GM03348 (cell line): Measurements from ENCODE around the gene ATRN.

Experiments
- DNase-seq: peaks from one replicate; pipeline ENCODE4 v3.0.0; 2012; ENCODE audit warnings: low spot score

Gene ATRN

DNA sequence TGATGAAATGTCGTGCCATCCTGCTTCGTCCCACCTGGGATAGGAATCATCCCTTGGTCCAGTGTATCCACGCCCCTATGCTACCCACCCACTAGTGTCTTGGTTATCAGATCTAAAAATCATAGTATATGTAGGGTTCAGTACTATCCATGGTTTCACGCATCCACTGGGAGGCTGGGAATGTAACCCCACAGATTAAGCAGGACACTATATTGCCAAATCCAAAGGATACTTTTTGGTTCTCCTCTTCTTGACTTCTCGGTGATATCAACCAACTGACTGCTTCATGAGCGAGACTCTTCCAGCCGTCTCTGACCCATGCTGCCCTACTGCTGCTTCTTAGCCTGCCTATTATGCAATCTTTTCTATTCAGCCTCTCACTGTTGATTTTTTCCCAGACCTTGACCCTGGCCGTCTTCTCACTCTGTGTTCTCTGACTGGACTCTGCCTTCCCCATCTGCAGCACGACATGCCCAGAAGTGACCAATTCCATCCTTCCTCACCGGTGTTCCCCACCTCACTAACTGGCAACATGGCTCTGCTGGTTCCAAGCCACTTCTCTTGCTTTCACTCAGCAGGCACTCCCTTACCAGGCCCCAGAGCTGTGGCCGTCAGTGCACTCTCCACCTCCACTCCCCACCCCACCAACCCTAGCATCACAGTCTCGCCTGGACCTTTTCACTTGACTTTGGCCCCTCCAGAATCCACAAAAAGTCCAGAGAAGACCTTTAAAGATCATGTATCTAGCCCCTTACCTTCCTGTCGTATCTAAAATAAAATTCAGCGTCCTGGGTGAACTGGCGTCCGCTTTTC is 157.9 kb downstream of the ATRN start:
- no peak for DNase-seq

DNA sequence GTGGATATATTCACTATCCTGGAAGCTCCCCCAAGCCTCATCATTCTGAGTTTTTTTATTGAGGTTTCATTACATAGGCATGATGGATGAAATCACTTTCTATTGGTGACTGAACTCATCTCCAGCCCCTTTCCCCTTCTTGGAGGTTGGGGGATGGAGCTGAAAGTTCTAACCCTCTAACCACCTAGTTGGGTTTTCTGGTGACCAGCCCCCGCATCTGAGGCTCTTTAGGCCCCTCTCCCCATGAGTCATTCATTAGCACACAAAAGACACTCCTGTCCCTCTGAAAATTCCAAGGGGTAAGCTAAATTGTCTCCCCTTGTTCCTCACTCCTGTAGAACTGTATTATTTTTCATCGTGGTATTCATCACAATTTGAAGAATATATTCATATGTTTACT is 159.1 kb downstream of the ATRN start:
- DNase-seq = no peak

DNA sequence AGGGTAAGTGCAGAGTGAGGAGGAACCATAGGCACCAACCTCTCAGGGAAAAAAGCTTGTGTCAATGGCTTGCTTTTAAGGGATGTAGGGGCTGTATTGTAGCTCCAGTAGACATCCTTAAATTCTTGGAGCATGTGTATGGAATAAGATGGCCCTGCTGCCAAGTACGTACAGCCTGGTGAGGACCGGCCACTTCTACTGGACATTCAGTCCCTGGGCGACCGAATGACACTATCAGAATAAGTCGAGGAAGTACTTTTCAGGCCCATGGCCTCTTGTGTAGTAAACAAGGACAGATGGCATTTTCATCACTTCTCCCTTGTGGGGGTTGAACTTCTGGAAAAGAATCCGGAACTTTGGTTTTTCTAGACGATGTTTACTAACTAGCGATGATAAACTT is 159.6 kb downstream of the ATRN start:
- DNase-seq = no peak

DNA sequence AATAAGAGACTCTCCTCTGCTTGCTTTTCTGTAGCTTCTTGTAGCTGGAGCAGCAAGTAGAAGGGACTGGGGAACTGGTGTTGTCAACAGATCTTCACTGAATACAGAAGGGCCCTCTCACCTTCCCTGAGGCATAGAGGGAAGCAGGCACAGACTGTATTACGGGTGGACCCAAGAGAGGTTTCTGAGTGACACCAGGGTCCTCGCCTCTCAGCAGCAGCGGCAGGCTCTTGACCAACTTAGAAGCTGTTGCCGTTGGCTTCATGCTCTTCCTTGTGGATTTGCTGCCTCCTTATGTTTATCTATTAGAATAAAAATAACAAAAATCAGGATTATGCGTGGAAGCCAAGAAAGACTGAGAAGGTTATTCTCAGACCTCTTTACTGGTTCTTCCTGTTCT is 160.7 kb downstream of the ATRN start:
- no peak for DNase-seq

DNA sequence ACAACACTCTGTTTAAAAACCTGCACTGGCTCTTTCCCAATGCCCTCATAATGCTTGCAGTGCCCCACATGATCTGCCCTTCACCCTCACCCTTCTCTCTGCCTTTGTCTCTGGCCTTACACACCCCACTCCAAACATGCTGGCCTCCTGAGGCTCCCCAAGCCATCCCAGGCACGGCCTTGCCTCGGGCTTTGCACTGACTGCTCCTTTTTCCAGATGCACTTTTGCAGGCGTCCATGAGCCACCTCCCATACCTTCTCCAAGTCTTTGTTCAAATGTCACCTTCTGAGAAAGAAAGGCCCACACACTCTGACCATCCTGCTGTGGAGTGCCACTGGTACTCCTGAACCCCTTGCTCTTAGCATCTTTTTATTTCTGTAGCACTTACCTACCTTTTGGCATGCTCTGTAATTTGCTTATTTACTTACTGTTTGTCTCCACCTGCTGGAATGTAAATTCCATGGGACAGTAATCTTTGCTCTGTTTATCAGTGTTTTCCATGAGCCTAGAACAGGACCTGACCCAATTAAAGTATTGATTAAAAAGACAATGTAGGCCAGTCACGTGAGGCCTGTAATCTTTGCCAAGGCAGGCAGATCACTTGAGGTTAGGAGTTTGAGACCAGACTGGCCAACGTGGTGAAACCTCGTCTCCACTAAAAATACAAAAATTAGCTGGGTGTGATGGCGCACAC is 161.6 kb downstream of the ATRN start:
- no peak for DNase-seq

DNA sequence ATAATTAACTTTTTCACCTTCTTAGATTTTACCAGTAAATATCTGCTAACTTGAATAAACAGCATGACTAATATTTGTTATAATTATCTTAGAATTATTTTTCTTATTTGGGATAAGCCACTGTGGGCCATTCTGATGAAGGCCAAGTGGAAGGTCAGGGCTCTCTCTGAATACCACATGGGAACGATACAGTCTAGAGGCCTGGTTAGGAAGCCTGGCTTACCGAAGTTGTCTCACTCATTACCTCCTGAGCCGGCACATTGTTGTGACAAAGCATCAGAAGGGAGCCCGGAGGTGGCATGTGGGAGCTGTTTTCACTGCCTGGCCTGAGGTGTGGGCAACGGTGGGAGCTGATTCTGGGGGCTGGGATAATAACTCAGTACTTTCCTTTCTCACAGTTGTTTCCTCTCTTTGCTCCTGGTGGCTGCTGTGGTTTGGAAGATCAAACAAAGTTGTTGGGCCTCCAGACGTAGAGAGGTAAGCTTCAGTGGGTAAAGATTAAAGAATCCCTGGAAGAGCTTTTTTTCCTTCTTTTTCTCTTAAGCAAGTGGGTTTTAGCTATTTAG is 163.2 kb downstream of the ATRN start:
- no peak for DNase-seq

DNA sequence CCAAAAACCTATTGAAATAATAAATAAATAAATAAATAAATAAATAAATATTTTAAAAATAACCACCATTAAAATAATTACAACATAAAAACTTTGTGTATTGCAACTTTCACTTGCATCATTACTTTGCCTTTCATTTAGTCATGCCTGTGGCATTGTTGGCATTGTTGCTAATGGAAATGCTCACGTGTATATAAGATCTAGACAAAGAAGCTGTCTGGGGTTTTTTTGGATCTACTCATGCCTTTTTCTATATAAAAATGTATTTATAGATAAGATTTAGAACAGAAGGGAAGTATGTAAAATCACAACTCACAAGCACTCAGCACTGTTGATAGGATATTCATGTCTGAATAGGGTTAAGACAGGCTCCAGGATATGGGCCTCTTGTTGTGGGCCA is 164.5 kb downstream of the ATRN start:
- DNase-seq = no peak

DNA sequence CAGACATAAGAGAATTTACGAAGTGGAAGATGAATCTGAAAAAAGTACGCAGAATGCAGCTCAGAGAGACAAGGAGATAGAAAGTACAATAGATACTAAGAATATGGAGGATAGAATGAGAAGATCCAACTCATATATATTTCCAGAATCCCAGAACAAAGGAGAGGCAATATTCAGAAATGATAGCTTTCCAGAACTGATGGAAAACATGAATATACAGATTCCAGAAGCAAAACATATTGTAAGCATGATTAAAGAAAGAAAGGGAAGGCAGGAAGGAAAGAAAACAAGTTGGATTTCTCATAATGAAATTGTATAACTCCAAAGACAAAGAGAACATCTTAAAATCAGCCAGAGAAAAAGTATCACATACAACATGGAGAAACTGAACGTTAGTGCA is 169.4 kb downstream of the ATRN start:
- no peak for DNase-seq

DNA sequence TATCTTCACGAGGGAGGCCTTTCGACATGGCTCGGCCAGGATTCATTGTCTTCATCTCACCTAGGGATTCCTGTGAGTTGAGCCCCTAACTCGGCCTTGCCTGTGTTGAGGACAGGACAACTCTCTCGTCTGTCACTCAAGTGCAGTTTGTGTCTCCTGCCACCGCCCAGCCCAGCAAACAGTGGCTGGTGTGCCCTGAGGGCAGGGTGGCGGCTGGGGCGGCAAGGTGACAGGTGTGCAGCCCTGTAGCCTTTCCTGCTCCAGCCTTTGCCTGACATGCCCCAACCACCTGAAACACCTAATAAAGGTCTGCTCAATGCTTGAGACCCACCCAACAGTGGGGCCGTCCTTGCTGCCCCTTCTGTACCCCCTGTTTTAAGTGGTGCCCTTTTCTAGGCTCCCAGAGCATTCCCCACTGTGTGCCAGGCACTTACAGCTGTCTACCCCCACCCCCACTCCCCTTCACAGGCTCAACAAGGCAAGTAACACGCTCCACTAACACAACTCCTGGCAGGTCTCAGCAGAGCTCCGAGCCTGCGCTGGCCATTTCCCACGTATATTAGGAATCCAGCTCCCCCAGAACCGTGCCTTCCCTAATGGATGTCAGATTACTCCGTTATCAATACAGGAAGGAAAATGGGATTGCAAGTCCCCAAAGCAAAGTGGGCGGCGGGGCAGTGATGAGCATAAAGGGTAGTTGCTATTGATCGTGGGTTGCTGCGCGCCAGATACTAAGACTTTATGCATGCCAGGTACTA is 174.7 kb downstream of the ATRN start:
- no peak for DNase-seq

DNA sequence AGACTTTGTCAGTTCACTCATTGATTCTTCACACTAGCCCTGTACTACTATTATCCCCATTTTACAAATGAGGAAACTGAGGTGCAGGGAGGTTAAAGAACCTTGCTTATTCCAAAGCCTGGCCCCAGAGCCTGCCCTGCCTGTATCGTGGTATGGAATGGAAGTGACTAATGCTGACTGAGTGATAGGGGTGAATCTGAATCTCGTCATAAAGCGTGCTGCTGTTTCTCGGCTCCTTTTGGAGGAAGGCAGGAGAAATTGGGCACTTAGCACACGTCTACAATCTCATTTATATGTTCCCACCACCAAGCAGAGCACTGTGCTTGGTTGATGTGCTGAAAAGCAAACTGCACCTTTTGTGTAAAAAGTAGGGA is 175.2 kb downstream of the ATRN start:
- no peak for DNase-seq

DNA sequence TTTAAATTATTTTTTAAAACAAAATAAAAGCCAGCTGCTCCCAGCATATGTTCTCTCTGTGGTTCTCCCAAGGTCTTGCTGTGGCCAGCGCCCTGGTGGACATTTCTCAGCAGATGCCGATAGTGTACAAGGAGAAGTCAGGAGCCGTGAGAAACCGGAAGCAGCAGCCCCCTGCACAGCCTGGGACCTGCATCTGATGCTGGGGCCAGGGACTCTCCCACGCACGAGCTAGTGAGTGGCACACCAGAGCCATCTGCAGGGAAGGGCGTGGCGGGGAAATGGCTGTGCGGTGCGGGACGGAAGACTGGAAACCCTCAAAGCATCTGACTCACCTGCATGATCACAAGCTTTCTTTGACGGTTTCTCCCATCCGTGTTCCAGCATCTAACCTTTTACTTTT is 175.8 kb downstream of the ATRN start:
- DNase-seq = no peak

DNA sequence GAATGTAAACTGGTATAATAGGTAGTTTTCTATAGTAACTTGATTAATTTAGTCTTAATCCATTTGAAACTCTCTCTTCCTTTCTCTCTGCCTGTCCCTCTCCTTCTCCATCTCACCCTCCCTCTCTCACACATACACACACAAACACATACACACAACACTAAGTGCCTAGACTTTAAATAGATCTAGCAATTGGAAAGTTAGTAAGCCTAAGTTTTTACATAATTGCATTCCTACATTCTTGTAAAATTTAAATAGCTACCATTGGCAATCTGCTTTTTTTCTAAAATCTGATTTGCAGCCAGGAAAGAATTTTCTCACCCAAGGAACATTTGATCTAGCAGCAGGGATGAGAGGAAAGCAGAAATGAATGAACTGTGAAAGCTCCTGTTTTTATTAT is 176.7 kb downstream of the ATRN start:
- no peak for DNase-seq

DNA sequence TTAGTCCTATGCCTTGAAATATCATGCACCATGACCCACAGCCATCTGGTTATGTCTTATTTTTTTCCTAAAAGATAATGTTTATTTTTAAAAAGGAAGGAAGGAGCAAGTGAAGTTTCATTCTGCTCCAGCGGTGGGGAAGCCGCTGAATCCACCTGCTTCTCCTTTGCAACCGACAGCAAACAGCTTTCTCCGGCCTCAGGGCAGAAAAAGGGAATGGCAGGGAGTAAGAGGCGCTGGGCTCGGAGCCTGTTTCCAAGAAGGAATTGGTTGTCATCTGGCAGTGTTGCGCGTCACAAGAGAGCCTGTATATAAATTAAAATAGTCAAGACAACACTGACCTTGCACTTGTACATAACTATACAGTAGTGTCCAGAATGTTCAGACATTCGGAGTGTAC is 178.1 kb downstream of the ATRN start:
- DNase-seq = no peak

DNA sequence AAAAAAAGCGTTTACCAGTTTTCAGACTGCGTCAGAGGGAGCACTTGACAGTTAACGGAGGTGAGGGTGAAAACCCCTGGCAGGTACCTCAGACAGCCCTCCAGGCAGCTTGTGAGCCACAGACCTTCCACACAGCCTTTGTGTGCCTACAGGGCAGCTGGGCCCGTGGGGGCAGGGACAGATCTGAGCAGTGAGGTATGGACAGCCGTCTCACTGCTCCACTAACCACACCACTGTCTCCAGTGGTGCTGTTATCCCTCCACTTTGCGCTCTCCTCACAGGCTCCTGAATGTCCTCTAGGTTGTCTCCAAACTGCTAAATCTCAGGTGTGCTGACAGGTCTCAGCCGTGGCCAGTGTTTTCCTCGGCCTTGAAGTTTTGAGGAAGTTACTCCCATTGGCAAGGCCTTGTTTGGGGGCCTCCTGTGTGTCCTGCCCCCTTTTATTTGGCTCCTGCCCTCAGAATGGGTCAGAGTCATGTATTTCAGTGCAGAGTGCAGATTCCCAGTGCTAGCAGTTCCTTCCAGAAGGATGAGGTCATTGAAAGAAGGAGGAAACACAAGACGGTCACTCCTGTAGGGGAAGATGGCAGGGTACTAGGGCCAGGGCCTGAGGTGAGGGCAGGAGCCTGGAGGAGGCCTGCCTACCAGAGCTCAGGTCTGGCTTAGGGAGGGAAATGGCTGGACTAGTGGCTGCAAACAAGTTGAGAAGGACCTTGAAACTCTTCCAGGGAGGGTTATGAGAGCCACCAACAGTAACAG is 180.6 kb downstream of the ATRN start:
- DNase-seq = no peak

DNA sequence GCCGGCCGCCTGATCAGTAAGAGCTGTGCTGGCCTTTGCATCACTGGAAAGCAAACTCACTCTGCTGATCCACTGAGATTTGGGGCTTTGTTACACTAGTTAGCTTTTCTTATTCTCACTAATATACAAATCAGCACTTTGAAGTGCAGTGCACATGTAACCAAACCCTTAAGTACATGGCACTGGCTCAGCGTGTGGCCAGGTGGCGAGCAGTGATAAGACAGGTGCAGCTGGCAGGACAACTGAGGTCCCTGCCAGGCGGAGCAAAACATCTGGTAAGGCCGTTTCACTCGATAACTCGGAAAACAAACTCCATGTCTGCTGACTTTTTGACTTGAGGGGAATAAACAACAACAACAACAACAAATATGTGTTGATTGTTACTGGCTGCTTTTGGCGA is 181.4 kb downstream of the ATRN start:
- DNase-seq = no peak

DNA sequence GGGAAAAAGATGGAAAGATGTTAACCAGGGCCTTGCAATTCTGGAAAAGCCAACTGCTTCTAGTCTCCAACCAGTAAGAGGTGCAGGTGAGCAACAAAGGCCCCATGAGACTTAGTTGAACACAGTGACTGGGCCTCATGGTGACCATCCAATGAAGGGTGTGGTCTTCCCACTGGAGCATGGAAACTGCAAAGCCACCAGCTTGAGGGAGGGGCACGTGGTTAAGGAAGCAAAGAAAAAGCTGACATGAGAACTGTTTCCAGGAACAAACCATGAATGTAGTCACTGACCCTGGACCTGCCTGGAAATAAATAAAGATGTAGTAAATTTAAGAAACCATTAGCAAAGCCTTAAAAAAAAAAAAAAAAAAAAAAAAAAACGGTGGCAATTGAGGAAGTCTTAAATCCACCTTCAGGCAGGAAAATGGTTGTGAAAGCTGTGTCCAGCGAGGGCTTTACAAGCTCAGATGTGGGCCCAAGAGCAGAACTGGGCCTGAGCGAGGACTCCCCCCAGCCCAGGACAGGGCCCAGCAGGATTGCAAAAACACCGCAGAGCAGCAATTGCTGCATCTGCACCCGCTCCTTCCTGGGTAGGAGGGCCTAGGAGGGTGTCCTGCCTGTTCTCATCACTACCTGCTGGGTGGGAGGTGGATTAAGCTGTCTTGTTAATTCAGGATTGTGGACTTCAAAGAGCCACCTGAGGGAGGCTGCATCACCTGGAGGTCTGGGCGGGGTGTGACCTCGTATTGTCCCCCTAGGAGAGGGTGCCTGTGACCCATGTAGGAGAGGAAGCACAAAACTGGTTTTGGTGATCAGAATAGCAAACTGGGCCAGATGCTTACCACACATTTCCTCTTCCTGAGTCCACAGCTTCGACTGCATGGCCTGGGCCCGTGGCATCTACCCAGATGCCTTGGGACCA is 182.1 kb downstream of the ATRN start:
- no peak for DNase-seq

DNA sequence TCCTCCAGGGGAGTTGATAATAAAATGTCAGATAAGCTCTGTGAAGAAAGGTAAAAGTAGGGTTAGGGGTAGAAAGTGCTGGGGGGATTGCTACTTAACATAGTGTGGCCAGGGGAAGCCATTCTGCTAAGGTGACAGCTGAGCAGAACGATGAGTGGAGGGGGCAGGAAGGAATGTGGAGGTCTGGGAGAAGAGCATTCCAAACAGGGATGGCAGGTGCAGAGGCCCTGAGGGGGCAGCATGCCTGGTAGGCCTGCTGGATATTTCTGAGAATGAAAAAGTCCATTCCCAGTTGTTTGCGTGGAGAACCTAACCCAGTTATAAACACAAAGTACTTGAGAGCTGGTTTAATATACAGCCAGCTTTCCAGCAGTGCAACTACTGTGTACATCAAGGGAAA is 183.1 kb downstream of the ATRN start:
- DNase-seq = no peak

DNA sequence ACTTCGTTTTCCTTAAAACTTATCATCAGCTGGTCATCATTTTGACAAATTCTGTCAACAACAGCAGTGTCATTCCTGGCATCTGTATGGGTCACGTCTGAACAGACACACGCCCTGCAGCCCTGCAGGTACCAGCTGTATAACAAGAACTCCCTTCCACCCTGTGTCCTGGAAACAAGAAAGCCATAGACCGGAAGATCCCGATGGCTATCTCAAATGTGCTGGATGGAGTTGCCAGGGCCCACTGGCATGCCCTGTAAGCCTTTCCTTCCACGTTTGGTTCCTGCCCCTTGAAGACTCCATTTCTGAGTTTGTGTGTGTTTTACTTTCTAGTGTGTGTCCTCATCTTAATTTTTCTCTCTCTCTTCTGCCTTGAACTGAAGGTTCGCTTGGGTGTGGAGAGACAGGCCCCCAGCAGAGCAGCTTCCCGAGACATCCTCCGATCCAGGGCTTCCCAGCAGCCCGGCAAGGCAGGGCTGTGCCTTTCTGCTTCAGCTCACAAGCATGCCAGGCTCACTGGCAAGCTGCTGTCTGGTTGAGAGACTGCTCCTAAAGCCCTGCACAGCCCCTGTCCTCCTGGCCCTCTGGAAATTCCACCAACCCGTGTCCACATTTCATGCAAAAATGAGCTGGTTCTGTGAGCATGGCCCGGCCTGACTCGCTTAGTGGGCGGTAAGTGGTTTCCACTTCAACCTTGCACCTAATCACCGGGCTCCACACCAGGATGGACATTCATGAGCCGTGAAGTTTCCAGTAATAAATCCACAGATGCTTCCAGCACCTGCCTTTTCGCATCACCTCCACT is 183.7 kb downstream of the ATRN start:
- no peak for DNase-seq

DNA sequence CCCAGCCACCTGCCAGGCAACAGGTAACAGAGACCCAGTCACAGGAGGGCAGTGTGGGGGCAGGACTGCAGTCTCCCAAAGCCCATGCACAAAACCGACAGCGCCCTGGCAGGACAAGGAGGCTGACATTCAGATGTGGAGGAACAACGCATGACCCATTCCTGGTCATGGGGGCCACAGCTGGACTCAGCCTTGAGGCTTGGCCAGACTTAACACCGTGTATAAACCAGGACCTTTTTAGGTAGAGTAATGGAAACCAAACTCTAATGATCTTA is 184.2 kb downstream of the ATRN start:
- no peak for DNase-seq

DNA sequence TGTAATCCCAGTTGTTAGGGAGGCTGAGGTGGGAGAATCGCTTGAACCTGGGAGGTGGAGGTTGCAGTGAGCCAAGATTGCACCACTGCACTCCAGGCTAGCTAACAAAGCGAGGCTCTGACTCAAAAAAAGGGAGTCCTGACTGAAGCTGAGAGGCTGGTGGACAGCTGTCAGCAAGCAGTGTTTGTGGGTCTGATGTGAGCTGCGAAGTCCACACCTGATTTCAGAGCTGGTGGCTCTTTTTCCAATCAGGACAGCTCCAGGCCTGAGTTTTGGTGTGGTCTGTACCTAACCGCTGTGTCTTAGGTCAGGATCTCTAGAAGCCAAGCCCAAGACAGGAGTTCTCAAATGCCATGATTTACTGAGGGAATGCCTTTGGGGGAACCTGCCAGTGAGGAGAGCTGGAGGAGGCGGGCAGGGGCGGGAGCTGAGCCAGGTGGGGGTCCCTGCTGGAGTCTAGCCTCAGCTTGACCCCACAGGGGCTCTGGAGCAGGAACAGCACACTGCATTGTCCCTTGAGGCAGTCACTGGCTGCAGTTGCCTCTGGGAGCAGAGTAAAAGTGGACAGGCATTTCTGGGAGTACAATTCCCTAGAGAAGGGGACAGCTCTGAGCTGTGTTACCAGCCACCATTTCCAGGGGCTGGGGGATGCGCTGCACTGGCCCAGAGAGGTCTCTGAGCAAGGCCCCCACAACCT is 187.3 kb downstream of the ATRN start:
- DNase-seq = no peak
